Neuronal stem cell (in vitro differentiated cells): Measurements from ENCODE around the gene RREB1.
"Not testable (repeated sequence)": the region's sequence is repeated elsewhere in the genome, so short reads cannot be mapped to it uniquely, and the experiment has no call there.

Experiments used
- DNase-seq: peaks from one replicate; pipeline ENCODE4 v3.0.0-alpha.2; 2013; ENCODE audit warnings: low spot score
- H2AFZ ChIP-seq: one replicate; pipeline ENCODE4 v1.6.1; 2013; ENCODE audit warnings: mild to moderate bottlenecking, low read length, inconsistent platforms
- H2AK5ac ChIP-seq: 2 replicates; pipeline ENCODE4 v1.6.1; 2013; ENCODE audit warnings: low read depth, mild to moderate bottlenecking, inconsistent platforms, low read length, moderate library complexity, mixed read lengths
- H2BK120ac ChIP-seq: 2 replicates; pipeline ENCODE4 v1.6.1; 2013; ENCODE audit warnings: low read depth, mild to moderate bottlenecking, inconsistent platforms, low read length, moderate library complexity, mixed read lengths
- H2BK12ac ChIP-seq: one replicate; pipeline ENCODE4 v1.6.1; 2013; ENCODE audit warnings: low read length, inconsistent platforms
- H2BK15ac ChIP-seq: 2 replicates; pipeline ENCODE4 v1.6.1; 2013; ENCODE audit warnings: mild to moderate bottlenecking, low read length, inconsistent platforms, mixed read lengths
- H2BK5ac ChIP-seq: one replicate; pipeline ENCODE4 v1.6.1; 2013; ENCODE audit warnings: inconsistent platforms, mild to moderate bottlenecking, low read length, moderate library complexity
- H3K14ac ChIP-seq: one replicate; pipeline ENCODE4 v1.6.1; 2013; ENCODE audit warnings: low read length, inconsistent platforms
- H3K18ac ChIP-seq: 2 replicates; pipeline ENCODE4 v1.6.1; 2013; ENCODE audit warnings: low read length, inconsistent platforms
- H3K23ac ChIP-seq: 2 replicates; pipeline ENCODE4 v1.6.1; 2013; ENCODE audit warnings: low read depth, mild to moderate bottlenecking, mixed read lengths, low read length, inconsistent platforms; ENCODE audit not compliant: poor library complexity
- H3K27ac ChIP-seq: replicated peaks from 3 replicates; pipeline ENCODE4 v1.5.1; 2013; ENCODE audit warnings: low read length, inconsistent platforms
- H3K27me3 ChIP-seq, 3 experiments: 2 replicates each; pipeline ENCODE4 v1.6.1; 2013; ENCODE audit warnings: low read length in 3 of 3, mild to moderate bottlenecking in 2 of 3, inconsistent platforms in 1 of 3, low read depth in 1 of 3, mixed read lengths in 1 of 3, moderate library complexity in 1 of 3; ENCODE audit not compliant: control insufficient read depth in 3 of 3, insufficient read depth in 3 of 3
- H3K36me3 ChIP-seq, 2 donors: replicated peaks in 1 of 2; 2 replicates each; pipeline ENCODE4 v1.6.1; 2013; ENCODE audit warnings: low read length in 2 of 2; ENCODE audit not compliant: control insufficient read depth in 2 of 2, insufficient read depth in 2 of 2
- H3K4ac ChIP-seq: 2 replicates; pipeline ENCODE4 v1.6.1; 2013; ENCODE audit warnings: inconsistent platforms, mild to moderate bottlenecking, low read length, moderate library complexity
- H3K4me1 ChIP-seq, 2 donors: 1 replicate in 1 of 2; 2 replicates in 1 of 2; pipeline ENCODE4 v1.6.1; 2013; ENCODE audit warnings: low read length in 2 of 2, low read depth in 1 of 2; ENCODE audit not compliant: control insufficient read depth in 2 of 2, insufficient read depth in 1 of 2
- H3K4me2 ChIP-seq: one replicate; pipeline ENCODE4 v1.6.1; 2013; ENCODE audit warnings: mild to moderate bottlenecking, low read length, inconsistent platforms; ENCODE audit not compliant: insufficient read depth, poor library complexity, severe bottlenecking
- H3K4me3 ChIP-seq, 2 donors: 2 replicates each; pipeline ENCODE4 v1.5.1; 2013; ENCODE audit warnings: low read length in 2 of 2, mild to moderate bottlenecking in 2 of 2, inconsistent platforms in 1 of 2, moderate library complexity in 1 of 2
- H3K79me1 ChIP-seq: one replicate; pipeline ENCODE4 v1.6.1; 2013; ENCODE audit warnings: low read depth, mild to moderate bottlenecking, inconsistent platforms, low read length, moderate library complexity
- H3K9ac ChIP-seq: one replicate; pipeline ENCODE4 v1.6.1; 2013; ENCODE audit warnings: mild to moderate bottlenecking, low read depth, low read length, inconsistent platforms; ENCODE audit not compliant: poor library complexity
- H3K9me3 ChIP-seq, 2 donors: replicated peaks in 1 of 2; 2 replicates each; pipeline versions ENCODE3 to v1.6.1; 2013; ENCODE audit warnings: low read length in 2 of 2, mild to moderate bottlenecking in 2 of 2, inconsistent platforms in 1 of 2, low read depth in 1 of 2, mixed read lengths in 1 of 2, moderate library complexity in 1 of 2; ENCODE audit not compliant: control insufficient read depth in 2 of 2, insufficient read depth in 1 of 2
- H4K8ac ChIP-seq: one replicate; pipeline ENCODE4 v1.6.1; 2013; ENCODE audit warnings: low read depth, mild to moderate bottlenecking, inconsistent platforms, low read length, moderate library complexity
- H4K91ac ChIP-seq: one replicate; pipeline ENCODE4 v1.6.1; 2013; ENCODE audit warnings: low read length, low read depth, mild to moderate bottlenecking, inconsistent platforms; ENCODE audit not compliant: poor library complexity
- WGBS, 2 donors: extraction: QIAGEN DNeasy Blood & Tissue Kit; methylation state at CpG; one replicate each; pipeline ENCODE4 v1.1.7; 2013; ENCODE audit warnings: missing lambda C conversion rate in 2 of 2, mixed read lengths in 1 of 2; ENCODE audit not compliant: insufficient read length in 2 of 2, insufficient replicate concordance in 1 of 2; ENCODE audit errors: extremely low coverage in 2 of 2; 5-methylcytosine and 5-hydroxymethylcytosine counted together

Gene RREB1

DNA sequence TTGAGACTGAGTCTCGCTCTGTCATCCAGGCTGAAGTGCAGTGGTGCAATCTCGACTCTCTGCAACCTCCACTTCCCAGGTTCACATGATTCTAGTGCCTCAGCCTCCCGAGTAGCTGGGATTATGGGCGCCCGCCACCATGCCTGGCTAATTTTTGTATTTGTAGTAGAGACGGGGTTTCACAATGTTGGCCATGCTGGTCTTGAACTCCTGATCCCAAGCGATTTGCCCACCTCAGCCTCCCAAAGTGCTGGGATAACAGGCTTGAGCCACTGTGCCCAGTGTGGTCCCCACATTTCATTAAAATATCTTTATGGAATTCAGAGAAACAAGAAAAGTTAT lies 157.6 kb downstream of the RREB1 start:
- no CpG with 5 or more reads among the region's 7 CpGs for WGBS, 2 donors
- H3K4me1 ChIP-seq, result peaks cover 6 to 10% of the 10 kb centered on the region in 2 donors
- not testable (repeated sequence) for H3K27me3 ChIP-seq, H2BK15ac ChIP-seq, H2BK120ac ChIP-seq, H3K14ac ChIP-seq, H4K91ac ChIP-seq, H3K4me3 ChIP-seq, H3K23ac ChIP-seq, H3K9ac ChIP-seq, H2BK12ac ChIP-seq, H3K36me3 ChIP-seq, H3K18ac ChIP-seq, H4K8ac ChIP-seq, H3K27ac ChIP-seq, H2BK5ac ChIP-seq, H3K79me1 ChIP-seq, H3K4me2 ChIP-seq, H3K9me3 ChIP-seq, DNase-seq, H3K4ac ChIP-seq, H2AK5ac ChIP-seq, H2AFZ ChIP-seq

DNA sequence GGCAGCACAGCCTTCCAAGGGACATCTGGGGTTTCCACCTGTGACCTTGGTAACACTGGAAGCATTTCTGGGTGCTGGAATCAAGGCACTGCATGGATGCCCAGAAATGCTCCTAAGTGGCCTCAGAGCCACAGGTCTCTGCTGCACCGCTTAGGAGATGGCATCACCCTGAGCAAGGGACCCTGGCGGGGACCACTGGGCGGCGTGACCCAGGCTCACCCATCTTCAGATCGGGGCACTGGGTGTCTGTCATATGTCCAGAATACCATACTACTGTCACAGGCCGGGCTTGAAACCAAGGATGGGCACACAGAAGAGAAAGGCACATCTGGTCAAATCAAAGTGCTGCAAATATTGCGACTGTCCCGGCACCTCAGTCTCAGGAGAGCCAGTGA lies 159.3 kb downstream of the RREB1 start:
- no peak overlapping the region for H4K8ac ChIP-seq
- no peak overlapping the region for H2BK120ac ChIP-seq
- DNase-seq, result no peak
- peak overlapping the region; percentile 67 for H2BK15ac ChIP-seq
- H3K9ac ChIP-seq, result no peak overlapping the region
- no peak overlapping the region for H2AK5ac ChIP-seq
- H2BK12ac ChIP-seq, result no peak overlapping the region
- no peak overlapping the region for H4K91ac ChIP-seq
- no peak overlapping the region for H3K4me2 ChIP-seq
- peak overlapping the region; percentile 37 for H3K4ac ChIP-seq
- no peaks in the 10 kb centered on the region for H3K27me3 ChIP-seq
- no peak overlapping the region for H3K18ac ChIP-seq
- H3K4me1 ChIP-seq, result peaks cover 0 to 2% of the 10 kb centered on the region in 2 donors
- no peak overlapping the region for H3K27ac ChIP-seq
- peak overlapping the region; percentile 20 for H3K23ac ChIP-seq
- peaks cover 0 to 4% of the 10 kb centered on the region in 2 donors for H3K9me3 ChIP-seq
- no peaks in the 10 kb centered on the region for H3K36me3 ChIP-seq
- WGBS, 2 donors, result no CpG with 5 or more reads among the region's 8 CpGs
- no peak overlapping the region for H2BK5ac ChIP-seq
- no peaks in the 10 kb centered on the region for H3K79me1 ChIP-seq
- no peak overlapping the region for H3K4me3 ChIP-seq
- H2AFZ ChIP-seq, result no peak overlapping the region
- H3K14ac ChIP-seq, result no peak overlapping the region

DNA sequence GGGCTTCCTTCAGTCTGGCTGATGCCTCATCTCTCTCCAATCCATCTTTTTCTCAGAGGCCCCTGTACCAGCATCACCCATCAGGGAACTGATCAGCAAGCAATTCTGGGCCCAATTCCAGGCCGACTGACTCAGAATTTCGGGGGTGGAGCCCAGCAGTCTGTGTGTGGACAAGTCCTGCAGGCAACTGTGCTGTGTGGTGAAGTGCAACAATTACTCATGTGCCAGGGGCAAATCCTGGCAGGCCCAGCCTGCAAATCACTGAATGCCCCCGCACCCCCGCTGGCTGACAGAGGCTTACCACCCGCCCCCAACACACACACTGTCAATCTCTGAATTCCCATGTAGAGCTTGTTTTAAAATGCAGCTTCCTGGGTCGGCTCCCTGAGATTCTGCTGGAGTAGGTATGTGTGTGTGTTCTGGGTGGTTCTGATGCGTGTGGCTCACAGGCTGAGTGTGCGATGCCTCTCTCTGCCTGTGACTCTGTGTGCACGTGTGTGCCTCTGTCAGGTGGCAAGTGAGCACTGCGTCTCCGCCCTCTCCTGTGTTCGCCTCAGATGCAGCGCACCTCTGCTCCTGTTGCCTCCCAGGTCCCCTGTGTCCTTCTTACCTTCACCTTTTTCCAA lies 159.8 kb downstream of the RREB1 start:
- no peak overlapping the region for H3K14ac ChIP-seq
- H3K4me2 ChIP-seq, result no peak overlapping the region
- H3K27me3 ChIP-seq, result no peaks in the 10 kb centered on the region
- H4K91ac ChIP-seq, result no peak overlapping the region
- H3K9ac ChIP-seq, result peak overlapping the region; percentile 24
- H3K4me1 ChIP-seq, result peaks cover 0 to 2% of the 10 kb centered on the region in 2 donors
- no peak overlapping the region for H2BK5ac ChIP-seq
- H2BK120ac ChIP-seq, result no peak overlapping the region
- no peak overlapping the region for H3K4ac ChIP-seq
- no CpG with 5 or more reads among the region's 13 CpGs for WGBS, 2 donors
- H2BK12ac ChIP-seq, result no peak overlapping the region
- H2AFZ ChIP-seq, result no peak overlapping the region
- peak overlapping the region; percentile 20 for H3K23ac ChIP-seq
- H2BK15ac ChIP-seq, result no peak overlapping the region
- H3K4me3 ChIP-seq, result no peak overlapping the region
- no peaks in the 10 kb centered on the region for H3K36me3 ChIP-seq
- H2AK5ac ChIP-seq, result no peak overlapping the region
- H3K79me1 ChIP-seq, result no peaks in the 10 kb centered on the region
- no peak overlapping the region for H4K8ac ChIP-seq
- no peak overlapping the region for H3K27ac ChIP-seq
- H3K9me3 ChIP-seq, result peaks cover 0 to 4% of the 10 kb centered on the region in 2 donors
- no peak for DNase-seq
- no peak overlapping the region for H3K18ac ChIP-seq

DNA sequence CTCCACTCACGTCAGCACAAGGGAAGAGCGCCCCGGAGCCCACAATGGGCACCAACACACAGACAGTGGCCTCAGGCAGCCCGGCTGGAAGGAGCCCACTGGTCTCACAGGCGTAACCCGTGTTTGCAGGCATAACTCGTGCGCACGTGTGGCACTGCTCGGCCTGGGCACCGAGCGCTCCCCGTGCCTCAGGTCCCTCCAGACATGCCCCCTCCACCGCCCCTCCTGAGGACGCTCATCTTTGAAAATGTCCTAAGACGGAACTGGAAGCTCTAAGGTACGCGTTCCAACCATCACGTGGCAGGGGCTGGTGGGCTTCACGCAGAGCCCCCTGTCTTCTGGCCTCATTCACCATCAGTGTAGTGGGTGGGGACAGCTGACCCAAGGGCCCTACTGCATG lies 160.6 kb downstream of the RREB1 start:
- no peak overlapping the region for H4K8ac ChIP-seq
- H3K18ac ChIP-seq, result peak overlapping the region; percentile 44
- WGBS, 2 donors, result no CpG with 5 or more reads among the region's 20 CpGs
- H2BK5ac ChIP-seq, result no peak overlapping the region
- no peak overlapping the region for H3K4me2 ChIP-seq
- peak overlapping the region; percentile 21 for H3K9ac ChIP-seq
- peaks cover 0 to 2% of the 10 kb centered on the region in 2 donors for H3K4me1 ChIP-seq
- H3K79me1 ChIP-seq, result no peaks in the 10 kb centered on the region
- peak overlapping the region; percentile 21 for H3K14ac ChIP-seq
- H2BK12ac ChIP-seq, result peak overlapping the region; percentile 58
- no peaks in the 10 kb centered on the region for H3K27me3 ChIP-seq
- peaks cover 0 to 4% of the 10 kb centered on the region in 2 donors for H3K9me3 ChIP-seq
- H3K27ac ChIP-seq, result no peak overlapping the region
- DNase-seq, result no peak
- peak overlapping the region; percentile 75 for H3K23ac ChIP-seq
- H4K91ac ChIP-seq, result no peak overlapping the region
- no peak overlapping the region for H2BK15ac ChIP-seq
- no peaks in the 10 kb centered on the region for H3K36me3 ChIP-seq
- peak overlapping the region; percentile 63 for H2AK5ac ChIP-seq
- H3K4me3 ChIP-seq, result no peak overlapping the region
- no peak overlapping the region for H3K4ac ChIP-seq
- H2AFZ ChIP-seq, result no peak overlapping the region
- H2BK120ac ChIP-seq, result no peak overlapping the region
